IMR-90 (cell line): ENCODE data around the gene OGFOD3. TPM values are rescaled to one million over a fixed set of nuclear protein-coding genes. Genes with fewer than 3 reads are reported as not detected.

ENCODE experiments used
- ATAC-seq: fragments of 200-7000 bp; cut with Tn5 transposase; 2 replicates; pipeline ENCODE4 v1.9.1; 2020; ENCODE audit warnings: low read depth, mild to moderate bottlenecking, moderate library complexity
- BruUV-seq: library from RNA; stranded (reverse); fragments of 400-500 nt; replicated peaks from 2 replicates; lab custom pipeline; 2021; lab: Mats Ljungman, UMichigan
- CTCF ChIA-PET: fragments of 300-600 bp; formaldehyde crosslinking; extraction: SDS; loops from one replicate; lab custom pipeline; 2021; ENCODE audit warnings: antibody characterized with exemption; lab: Yijun Ruan, JAX
- POLR2A ChIA-PET: fragments of 300-600 bp; sonication (Branson Sonifier 250); formaldehyde crosslinking; loops from one replicate; lab custom pipeline; 2022; ENCODE audit warnings: antibody characterized with exemption; ENCODE audit not compliant: unreplicated experiment; lab: Charles Lee
- DNase-seq: peaks from one replicate; pipeline ENCODE4 v3.0.0; 2013
- H2AFZ ChIP-seq: replicated peaks from 2 replicates; pipeline ENCODE3; 2013; ENCODE audit warnings: low read length, mild to moderate bottlenecking; ENCODE audit not compliant: poor library complexity
- H2AK5ac ChIP-seq: 2 replicates; pipeline ENCODE4 v1.6.1; 2013; ENCODE audit warnings: low read depth, low read length, inconsistent platforms
- H2AK9ac ChIP-seq: replicated peaks from 2 replicates; pipeline ENCODE3; 2013; ENCODE audit warnings: mild to moderate bottlenecking, low read depth, low read length, moderate library complexity; ENCODE audit not compliant: poor library complexity
- H2BK120ac ChIP-seq: 2 replicates; pipeline ENCODE4 v1.6.1; 2013; ENCODE audit warnings: low read depth, low read length, inconsistent platforms
- H2BK15ac ChIP-seq: 3 replicates; pipeline ENCODE4 v1.6.1; 2013; ENCODE audit warnings: low read depth, low read length, inconsistent platforms
- H2BK20ac ChIP-seq: 2 replicates; pipeline ENCODE4 v1.6.1; 2013; ENCODE audit warnings: low read depth, mild to moderate bottlenecking, inconsistent platforms, low read length, moderate library complexity
- H2BK5ac ChIP-seq: 2 replicates; pipeline ENCODE4 v1.6.1; 2013; ENCODE audit warnings: mild to moderate bottlenecking, low read depth, low read length, inconsistent platforms; ENCODE audit not compliant: poor library complexity, severe bottlenecking
- H3K14ac ChIP-seq: replicated peaks from 2 replicates; pipeline ENCODE4 v1.6.1; 2013; ENCODE audit warnings: low read depth, low read length, inconsistent platforms
- H3K18ac ChIP-seq: 2 replicates; pipeline ENCODE4 v1.6.1; 2013; ENCODE audit warnings: low read depth, low read length, control low read depth
- H3K23ac ChIP-seq: 2 replicates; pipeline ENCODE4 v1.6.1; 2013; ENCODE audit warnings: low read depth, low read length, inconsistent platforms
- H3K27ac ChIP-seq: 2 replicates; pipeline ENCODE4 v1.5.1; 2013; ENCODE audit warnings: mild to moderate bottlenecking, control low read depth, low read length; ENCODE audit not compliant: insufficient read depth
- H3K27me3 ChIP-seq: 2 replicates; pipeline ENCODE4 v1.6.1; 2013; ENCODE audit warnings: low read length; ENCODE audit not compliant: control insufficient read depth, insufficient read depth
- H3K36me3 ChIP-seq: 2 replicates; pipeline ENCODE4 v1.6.1; 2013; ENCODE audit warnings: low read length, mixed read lengths; ENCODE audit not compliant: control insufficient read depth, insufficient read depth
- H3K4ac ChIP-seq: 2 replicates; pipeline ENCODE4 v1.6.1; 2013; ENCODE audit warnings: low read depth, low read length, inconsistent platforms
- H3K4me1 ChIP-seq: 2 replicates; pipeline ENCODE4 v1.6.1; 2013; ENCODE audit warnings: low read length, mixed read lengths; ENCODE audit not compliant: control insufficient read depth, insufficient read depth
- H3K4me2 ChIP-seq: 2 replicates; pipeline ENCODE4 v1.6.1; 2013; ENCODE audit warnings: low read depth, mild to moderate bottlenecking, control low read depth, low read length, moderate library complexity
- H3K4me3 ChIP-seq: 2 replicates; pipeline ENCODE4 v1.5.1; 2013; ENCODE audit warnings: low read depth, mild to moderate bottlenecking, control low read depth, low read length, moderate library complexity; ENCODE audit not compliant: insufficient read depth
- H3K56ac ChIP-seq: 2 replicates; pipeline ENCODE4 v1.6.1; 2013; ENCODE audit warnings: low read length, inconsistent platforms; ENCODE audit not compliant: insufficient read depth; ENCODE audit errors: extremely low read depth
- H3K79me1 ChIP-seq, 2 experiments: 2 replicates each; pipeline ENCODE4 v1.6.1; 2013; ENCODE audit warnings: low read length in 2 of 2, inconsistent platforms in 1 of 2, low read depth in 1 of 2
- H3K9ac ChIP-seq: 2 replicates; pipeline ENCODE4 v1.6.1; 2013; ENCODE audit warnings: low read depth, low read length, control low read depth
- H3K9me1 ChIP-seq: 2 replicates; pipeline ENCODE4 v1.6.1; 2013; ENCODE audit warnings: low read length, inconsistent platforms; ENCODE audit not compliant: insufficient read depth
- H3K9me3 ChIP-seq: 2 replicates; pipeline ENCODE4 v1.6.1; 2013; ENCODE audit warnings: low read length; ENCODE audit not compliant: control insufficient read depth, insufficient read depth
- H4K20me1 ChIP-seq: 2 replicates; pipeline ENCODE4 v1.6.1; 2013; ENCODE audit warnings: low read length, inconsistent platforms; ENCODE audit not compliant: insufficient read depth
- H4K5ac ChIP-seq: 2 replicates; pipeline ENCODE4 v1.6.1; 2013; ENCODE audit warnings: mild to moderate bottlenecking, low read depth, low read length, control low read depth
- H4K8ac ChIP-seq, 2 experiments: 2 replicates each; pipeline ENCODE4 v1.6.1; 2013; ENCODE audit warnings: low read depth in 2 of 2, low read length in 2 of 2, control low read depth in 1 of 2, inconsistent platforms in 1 of 2
- H4K91ac ChIP-seq: 2 replicates; pipeline ENCODE4 v1.6.1; 2013; ENCODE audit warnings: low read depth, low read length, inconsistent platforms; ENCODE audit not compliant: insufficient read depth
- BHLHE40 ChIP-seq: fragments of 150-350 bp; IDR thresholded peaks from 2 replicates; pipeline ENCODE4 v1.6.1; 2016; ENCODE audit warnings: mild to moderate bottlenecking, low read depth, low read length
- CEBPB ChIP-seq: IDR thresholded peaks from 2 replicates; pipeline ENCODE4 v1.6.1; 2012; ENCODE audit warnings: low read depth, low read length, improper control_type of control experiment
- CHD1 ChIP-seq: IDR thresholded peaks from 2 replicates; pipeline ENCODE4 v1.6.1; 2012; ENCODE audit warnings: low read depth, low read length, improper control_type of control experiment
- CTCF ChIP-seq: conservative IDR thresholded peaks from 2 replicates; pipeline ENCODE4 v1.5.1; 2012; ENCODE audit warnings: mild to moderate bottlenecking, low read depth, low read length, improper control_type of control experiment
- ELK1 ChIP-seq: fragments of 150-350 bp; IDR thresholded peaks from 2 replicates; pipeline ENCODE4 v1.6.1; 2016; ENCODE audit warnings: low read depth, mild to moderate bottlenecking, low read length, moderate library complexity, borderline replicate concordance
- FOS ChIP-seq: fragments of 150-350 bp; IDR thresholded peaks from 2 replicates; pipeline ENCODE4 v1.6.1; 2016; ENCODE audit warnings: low read depth, low read length
- MAFK ChIP-seq: IDR thresholded peaks from 2 replicates; pipeline ENCODE4 v1.6.1; 2012; ENCODE audit warnings: low read depth, low read length, improper control_type of control experiment
- MAZ ChIP-seq: IDR thresholded peaks from 2 replicates; pipeline ENCODE4 v1.6.1; 2012; ENCODE audit warnings: low read depth, mild to moderate bottlenecking, low read length, improper control_type of control experiment, moderate library complexity, borderline replicate concordance
- MXI1 ChIP-seq: IDR thresholded peaks from 2 replicates; pipeline ENCODE4 v1.6.1; 2012; ENCODE audit warnings: low read depth, mild to moderate bottlenecking, low read length, moderate library complexity, borderline replicate concordance
- NFE2L2 ChIP-seq: fragments of 150-350 bp; IDR thresholded peaks from 2 replicates; pipeline ENCODE4 v1.6.1; 2016; ENCODE audit warnings: low read depth, mild to moderate bottlenecking, low read length
- POLR2A ChIP-seq: IDR thresholded peaks from 2 replicates; pipeline ENCODE4 v1.6.1; 2012; ENCODE audit warnings: mild to moderate bottlenecking, low read depth, low read length
- RAD21 ChIP-seq: IDR thresholded peaks from 2 replicates; pipeline ENCODE4 v1.6.1; 2012; ENCODE audit warnings: low read length, improper control_type of control experiment
- RFX5 ChIP-seq: IDR thresholded peaks from 2 replicates; pipeline ENCODE4 v1.8.0; 2012; ENCODE audit warnings: low read depth, mild to moderate bottlenecking, low read length, moderate library complexity
- SMC3 ChIP-seq: fragments of 150-350 bp; IDR thresholded peaks from 2 replicates; pipeline ENCODE4 v1.6.1; 2016; ENCODE audit warnings: low read depth, mild to moderate bottlenecking, antibody characterized with exemption, low read length, moderate library complexity
- WGBS, 2 experiments: methylation state at CpG; one replicate each; pipeline versions ENCODE4 v1.1.5 to v1.1.7; 2013; ENCODE audit warnings: missing lambda C conversion rate in 2 of 2; ENCODE audit not compliant: insufficient read length in 1 of 2; ENCODE audit errors: extremely low coverage in 2 of 2; 5-methylcytosine and 5-hydroxymethylcytosine counted together
- dilution Hi-C: fragments of 300-500 bp; cut with HindIII; formaldehyde crosslinking; loops from one replicate; pipeline ENCODE4 v1.14.3; 2018; ENCODE audit warnings: low sequenced_read_pairs; ENCODE audit not compliant: unreplicated experiment
- in situ Hi-C: fragments of 300-500 bp; cut with MboI; formaldehyde crosslinking; loops from 3 replicates; pipeline ENCODE4 v1.14.3; 2019; ENCODE audit warnings: low sequenced_read_pairs, inconsistent platforms, mixed read lengths
- intact Hi-C: fragments of 100-400 bp; cut with micrococcal nuclease; formaldehyde crosslinking; loops from 2 replicates; pipeline ENCODE4 v1.10.0; 2022
- polyA plus RNA-seq, 3 experiments: library from polyadenylated mRNA; depleted of rRNA; stranded (reverse); fragments of >200 nt; gene quantifications; 2 replicates each; pipeline ENCODE4 v1.2.3, GENCODE V29; 2012; ENCODE audit warnings: low replicate concordance in 1 of 3
- total RNA-seq: library from RNA; depleted of rRNA; stranded (reverse); fragments of >200 nt; gene quantifications from 2 replicates; pipeline ENCODE4 v1.2.3, GENCODE V29; 2012

Gene OGFOD3
- total and polyA plus RNA-seq, 2 of the 4 experiments (the other 2 are of a cell fraction), result 25.3 to 33.4 TPM

GRCh38 chr17:82361885-82362633 lies 56.3 kb downstream of the OGFOD3 start:
- CTCF ChIA-PET, result interaction anchor here (0.8 kb wide), 1 partner anchor 249 kb away, joined by 3 read pairs; no protein-coding TSS in a partner anchor
- H3K9me1 ChIP-seq, result no peaks in the 10 kb centered on the region
- no peak for ATAC-seq

More at GRCh38 chr17:82361885-82362633, 56.3 kb downstream of the OGFOD3 start:
- H2BK20ac ChIP-seq, result no peak overlapping the region
- BruUV-seq, result no TSS peak
- no peak overlapping the region for H2BK120ac ChIP-seq
- 77% methylated on average over 5 of the region's 6 CpGs; no CpG with 5 or more reads in 1 of the 2 experiments for WGBS, 2 experiments
- no peaks in the 10 kb centered on the region for H4K20me1 ChIP-seq
- H3K4ac ChIP-seq, result no peak overlapping the region
- H3K36me3 ChIP-seq, result no peaks in the 10 kb centered on the region
- H4K8ac ChIP-seq, result no peak overlapping the region
- no peak overlapping the region for H3K14ac ChIP-seq
- in situ Hi-C loops, result no loop called here
- H3K27me3 ChIP-seq, result peaks cover 22% of the 10 kb centered on the region
- no peak overlapping the region for H4K91ac ChIP-seq
- no peak for DNase-seq
- no peak overlapping the region for H3K27ac ChIP-seq
- H3K9ac ChIP-seq, result no peak overlapping the region
- no peak overlapping the region for H2BK15ac ChIP-seq
- H4K5ac ChIP-seq, result no peak overlapping the region
- no peaks in the 10 kb centered on the region for H3K4me1 ChIP-seq
- H3K18ac ChIP-seq, result no peak overlapping the region
- H2AFZ ChIP-seq, result no peak overlapping the region
- no peak overlapping the region for H2AK5ac ChIP-seq
- no peak overlapping the region for H2BK5ac ChIP-seq
- H3K4me2 ChIP-seq, result no peak overlapping the region
- POLR2A ChIA-PET, result interaction anchor here (0.6 kb wide), 1 partner anchor 38 kb away, joined by 5 read pairs; no protein-coding TSS in a partner anchor
- dilution Hi-C loops, result no loop called here
- no peak overlapping the region for H2AK9ac ChIP-seq
- no peaks in the 10 kb centered on the region for H3K79me1 ChIP-seq
- intact Hi-C loops, result no loop called here
- H3K23ac ChIP-seq, result no peak overlapping the region
- H3K9me3 ChIP-seq, result no peaks in the 10 kb centered on the region
- no peak overlapping the region for H3K56ac ChIP-seq
- TF ChIP-seq MXI1 (no peak), SMC3 (no peak), FOS (no peak), RAD21 (no peak), CTCF (no peak), ELK1 (no peak), RFX5 (no peak), MAZ (no peak), CHD1 (no peak), POLR2A (no peak), MAFK (no peak), CEBPB (no peak), BHLHE40 (no peak), NFE2L2 (no peak)
- no peak overlapping the region for H3K4me3 ChIP-seq
